SK-N-MC (cell line): ENCODE data around the gene PLVAP.

Experiments used
- EZH2 ChIP-seq: fragments of 200-600 bp; sonication (generic); IDR thresholded peaks from one replicate; pipeline ENCODE4 v1.6.1; 2017; ENCODE audit warnings: antibody characterized with exemption
- FOXP2 ChIP-seq: optimal IDR thresholded peaks from 2 replicates; pipeline ENCODE3; 2011; ENCODE audit warnings: mild to moderate bottlenecking, moderate library complexity; ENCODE audit not compliant: insufficient read depth; ENCODE audit errors: extremely low read length, control extremely low read depth
- POLR2AphosphoS5 ChIP-seq: IDR thresholded peaks from 2 replicates; pipeline ENCODE4 v1.6.1; 2012; ENCODE audit warnings: mild to moderate bottlenecking, low read depth, low read length, borderline replicate concordance

GRCh38 chr19:17331045-17331558 lies 46.0 kb downstream of the PLVAP start:
- TF ChIP-seq POLR2AphosphoS5 (no peak), EZH2 (no peak), FOXP2 (no peak)
